Right lobe of liver (tissue), 4 donors: Measurements from ENCODE around the gene TLCD3B.

Experiments
- CTCF ChIP-seq, 4 donors: fragments of 200-600 bp in 3 of 4; fragments of 450-650 bp in 1 of 4; IDR thresholded peaks; one replicate each; pipeline versions ENCODE4 v1.5.1 to v1.8.0; 2016 to 2022; ENCODE audit warnings: antibody characterized with exemption in 4 of 4, mild to moderate bottlenecking in 2 of 4
- POLR2A ChIP-seq: fragments of 450-650 bp; IDR thresholded peaks from one replicate; pipeline ENCODE4 v1.6.1; 2017; ENCODE audit warnings: antibody characterized with exemption, mild to moderate bottlenecking
- donor health status: DM: no; HTN: no; CAD: no.
- donor health status: DM: no; HTN: no; CAD: no.
- donor health status: DM: no; HTN: yes; CAD: no.

GRCh38 chr16:30004424-30004776, 26.7 kb downstream of the TLCD3B start:
- TF ChIP-seq CTCF (IDR thresholded peaks at IDR 0.05) (no peak), POLR2A (no peak)
